HG03095 (cell line): Measurements from ENCODE around the gene DRC1.

Experiments
- ATAC-seq: cut with Tn5 transposase; IDR thresholded peaks from one replicate; pipeline ENCODE4 v1.9.1; 2021; ENCODE audit warnings: moderate library complexity; ENCODE audit not compliant: unreplicated experiment

DRC1 gene

DNA sequence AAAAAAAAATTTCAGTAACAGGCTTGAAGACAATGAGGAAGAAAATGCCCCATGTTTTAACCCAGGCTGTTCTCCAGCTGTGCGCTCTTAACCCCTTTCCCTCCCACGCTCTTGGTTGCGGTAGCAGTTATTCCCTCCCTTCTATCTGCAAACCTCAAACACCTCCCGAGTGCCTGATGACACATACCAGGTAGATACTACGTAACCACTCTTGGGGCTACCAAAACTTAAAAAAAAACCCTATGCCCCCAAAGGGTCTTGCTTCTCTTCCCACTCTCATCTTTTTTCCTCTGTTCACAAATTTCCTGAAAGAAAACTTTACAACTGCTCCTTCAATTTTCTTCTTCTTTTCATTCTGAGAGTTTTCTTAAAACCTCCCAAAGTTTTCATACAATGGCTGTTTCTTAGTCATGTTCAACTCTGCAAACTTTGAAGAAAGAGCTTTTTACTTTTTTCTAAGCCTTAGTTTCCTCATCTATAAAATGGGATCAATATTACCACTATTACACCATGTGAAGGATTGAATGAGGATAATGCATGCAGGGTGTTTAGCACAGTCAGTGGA, 4.9 kb upstream of the DRC1 start:
- no peak for ATAC-seq

GRCh38 chr2:26399771-26400376, 1.8 kb upstream of the DRC1 start:
- ATAC-seq: no peak

GRCh38 chr2:26400723-26401122, 997 bp upstream of the DRC1 start:
- no peak for ATAC-seq

GRCh38 chr2:26407526-26407925, 5.8 kb downstream of the DRC1 start:
- no peak for ATAC-seq

- ATAC-seq: no peak
Observed at GRCh38 chr2:26409785-26410184, 8.1 kb downstream of the DRC1 start.

GRCh38 chr2:26410764-26411243, 9.1 kb downstream of the DRC1 start:
- ATAC-seq: no peak

DNA sequence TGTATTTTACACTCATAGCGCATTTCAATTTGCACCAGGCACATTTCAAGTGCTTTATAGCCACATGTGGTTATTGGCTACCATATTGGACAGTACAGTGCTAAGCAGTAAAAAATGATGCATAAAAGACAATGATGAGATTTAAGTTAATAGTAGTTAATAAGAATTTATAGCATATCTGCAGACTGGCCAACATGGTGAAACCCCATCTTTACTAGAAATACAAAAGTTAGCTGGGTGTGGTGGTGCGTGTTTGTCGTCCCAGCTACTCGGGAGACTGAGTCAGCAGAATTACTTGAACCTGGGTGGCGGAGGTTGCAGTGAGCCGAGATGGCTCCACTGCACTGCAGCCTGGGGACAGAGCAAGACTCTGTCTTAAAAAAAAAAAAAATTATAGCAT, 9.7 kb downstream of the DRC1 start:
- ATAC-seq: no peak

DNA sequence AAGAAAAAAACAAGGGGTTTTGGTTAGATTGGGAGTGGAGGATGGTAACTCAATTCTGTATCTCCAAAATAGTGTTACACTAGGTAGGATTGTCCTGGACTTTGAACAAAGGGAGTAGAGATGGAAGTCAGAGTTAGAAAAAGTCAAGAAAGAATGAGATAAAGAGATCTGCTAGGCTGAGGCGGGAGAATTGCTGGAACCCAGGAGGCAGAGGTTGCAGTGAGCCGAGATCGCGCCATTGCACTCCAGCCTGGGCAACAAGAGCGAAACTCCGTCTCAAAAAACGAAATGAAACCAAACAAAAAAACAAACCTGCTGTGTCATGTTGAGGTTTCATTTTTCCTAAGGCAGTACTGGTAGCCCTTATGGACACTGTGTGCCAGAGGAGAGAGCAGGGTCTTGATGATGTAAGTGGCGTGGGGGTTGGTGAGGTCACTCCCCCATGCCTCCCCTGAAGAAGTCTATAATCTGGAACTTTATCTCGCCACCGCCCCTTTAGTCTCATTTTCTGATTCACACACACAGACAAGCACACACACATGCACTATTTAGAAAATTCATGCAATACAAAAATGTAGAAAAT, 10.5 kb downstream of the DRC1 start:
- ATAC-seq: peak; percentile 63

DNA sequence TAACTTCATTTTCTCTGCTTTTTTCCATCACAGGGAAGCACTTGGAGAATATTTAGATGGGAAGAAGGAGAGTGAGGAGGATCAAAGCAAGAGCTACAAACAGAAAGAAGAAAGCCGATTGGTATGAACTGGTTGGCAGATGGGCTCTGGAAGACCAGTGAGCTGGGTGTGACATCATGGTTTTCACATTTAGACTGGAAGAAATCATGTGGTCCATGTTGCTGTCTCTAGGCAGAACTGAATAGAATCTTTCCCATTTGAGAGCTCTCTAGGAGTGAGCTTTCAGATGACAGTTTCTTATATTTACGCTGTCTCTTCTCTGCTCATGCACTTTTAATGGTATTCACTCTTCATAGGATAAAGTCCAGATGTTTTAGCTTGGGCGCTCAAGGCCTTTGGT, 12.6 kb downstream of the DRC1 start:
- no peak for ATAC-seq

DNA sequence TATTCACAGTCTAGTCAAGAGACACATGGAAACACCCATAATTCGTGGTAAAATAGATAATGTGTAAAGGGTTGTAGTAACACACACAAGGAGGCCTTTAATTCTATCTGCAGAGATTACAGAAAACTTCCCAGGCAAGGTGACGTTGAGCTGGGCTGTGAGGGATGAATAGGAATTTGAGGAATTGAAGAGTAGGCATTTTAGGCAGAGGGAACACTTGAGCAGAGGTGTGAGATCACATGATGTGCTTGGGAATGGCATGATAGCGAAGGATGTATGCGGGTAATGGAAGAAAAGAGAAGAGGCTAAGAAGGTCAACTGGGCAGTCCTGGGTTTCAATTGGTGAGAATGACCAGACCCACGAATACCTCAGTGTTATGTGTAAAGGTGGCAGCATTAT, 20.2 kb downstream of the DRC1 start:
- ATAC-seq: no peak

DNA sequence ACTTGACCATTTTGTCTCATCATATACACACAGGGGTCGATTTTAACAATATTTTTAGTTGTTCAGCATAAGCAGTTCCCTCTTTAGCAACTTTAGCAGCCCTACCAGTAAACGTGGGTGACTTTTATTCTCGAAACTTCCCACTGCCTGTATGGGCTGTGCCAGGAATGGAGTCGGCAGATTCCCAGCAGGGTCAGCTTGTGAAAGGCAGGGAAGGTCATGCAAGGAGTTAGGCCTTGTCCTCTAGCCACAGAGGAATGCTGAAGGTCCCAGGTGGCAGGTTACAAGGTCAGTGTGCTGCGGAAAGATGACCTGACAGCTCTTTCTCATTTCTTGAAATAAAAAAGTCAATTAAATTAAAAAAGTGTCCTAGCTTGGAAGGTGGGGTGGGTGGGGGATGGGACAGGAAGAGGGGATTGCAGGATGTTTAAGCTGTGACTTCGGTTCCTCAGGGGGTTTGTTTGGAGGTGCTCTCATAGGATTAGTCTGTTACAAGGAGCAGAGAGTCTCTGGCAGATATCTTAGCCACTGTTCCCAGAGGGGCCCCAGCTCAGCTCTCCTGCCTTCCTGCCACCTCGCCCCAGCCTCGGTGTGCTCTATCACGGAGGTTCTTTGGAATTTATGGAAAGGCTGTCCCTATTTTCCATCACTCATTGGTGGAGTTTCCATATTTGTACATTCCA, 21.4 kb downstream of the DRC1 start:
- ATAC-seq: no peak

GRCh38 chr2:26423750-26424149, 22.0 kb downstream of the DRC1 start:
- ATAC-seq: no peak

- no peak for ATAC-seq
Observed at GRCh38 chr2:26424221-26424620, 22.5 kb downstream of the DRC1 start.

- no peak for ATAC-seq
Observed at GRCh38 chr2:26428846-26429245, 27.1 kb downstream of the DRC1 start.

GRCh38 chr2:26429779-26430578, 28.3 kb downstream of the DRC1 start:
- ATAC-seq: no peak

DNA sequence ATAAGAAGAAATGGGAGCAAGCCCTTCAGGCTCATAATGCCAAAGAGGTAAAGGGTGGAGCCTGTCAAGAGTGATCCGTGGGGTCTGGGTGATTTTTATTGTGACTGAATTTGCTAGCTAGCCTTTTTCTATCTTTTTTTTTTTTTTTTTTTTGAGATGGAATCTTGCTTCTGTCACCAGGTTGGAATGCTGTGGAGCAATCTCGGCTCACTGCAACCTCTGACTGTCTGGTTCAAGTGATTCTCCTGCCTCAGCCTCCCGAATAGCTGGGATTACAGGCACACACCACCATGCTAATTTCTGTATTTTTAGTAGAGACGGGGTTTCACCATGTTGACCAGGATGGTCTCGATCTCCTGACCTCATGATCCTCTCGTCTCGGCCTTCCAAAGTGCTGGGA, 29.1 kb downstream of the DRC1 start:
- ATAC-seq: no peak

GRCh38 chr2:26432363-26432762, 30.6 kb downstream of the DRC1 start:
- no peak for ATAC-seq

GRCh38 chr2:26432859-26433258, 31.1 kb downstream of the DRC1 start:
- no peak for ATAC-seq

GRCh38 chr2:26435106-26435505, 33.4 kb downstream of the DRC1 start:
- no peak for ATAC-seq

DNA sequence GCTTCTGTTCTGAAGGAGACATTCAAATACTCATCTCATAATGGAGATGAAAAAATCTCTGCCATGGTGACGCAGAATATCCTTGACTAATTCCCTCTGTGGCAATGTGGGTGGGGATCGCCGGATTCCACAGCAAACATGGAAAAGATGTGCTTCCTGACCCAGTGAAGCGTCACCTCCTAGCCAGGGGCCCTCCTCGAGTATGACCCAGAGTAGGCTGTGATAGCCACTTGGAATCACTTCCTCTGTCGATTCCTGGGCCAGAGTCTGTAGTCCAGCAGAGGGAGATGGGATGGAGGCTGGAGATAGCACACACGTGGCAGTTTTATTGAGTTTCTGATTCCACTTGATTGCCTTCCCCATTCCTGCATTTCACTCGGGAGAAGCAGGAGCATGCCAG, 36.8 kb downstream of the DRC1 start:
- no peak for ATAC-seq

DNA sequence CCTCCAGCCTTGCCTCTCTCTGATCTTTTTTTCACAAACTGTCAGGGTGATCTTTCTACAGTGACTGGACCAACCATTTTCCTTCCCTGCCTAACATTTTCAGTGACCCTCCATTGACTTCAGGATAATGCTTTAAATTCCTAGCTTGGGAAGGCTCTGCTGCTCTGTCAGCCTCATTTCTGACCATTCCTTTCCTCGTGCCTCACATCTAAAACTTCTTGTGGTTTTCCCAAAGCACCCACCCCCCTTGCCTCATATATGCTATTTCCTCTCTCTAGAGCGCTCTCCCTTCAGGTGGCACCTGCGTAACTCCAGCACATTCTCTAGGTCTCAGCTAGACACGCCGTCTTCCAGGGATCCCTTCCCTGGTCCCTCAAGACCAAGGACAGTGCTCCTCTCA, 37.2 kb downstream of the DRC1 start:
- no peak for ATAC-seq
